Endothelial cell of umbilical vein (primary cell): Measurements from ENCODE around the gene ANGEL2. TPM values are rescaled to one million over a fixed set of nuclear protein-coding genes. Genes with fewer than 3 reads are reported as not detected.

ENCODE experiments used
- BruUV-seq: library from RNA; stranded (reverse); fragments of 400-500 nt; replicated peaks from 2 replicates; lab custom pipeline; 2021; lab: Mats Ljungman, UMichigan
- CTCF ChIA-PET: fragments of 300-600, 350-600 bp; sonication (Branson Sonifier 250); formaldehyde crosslinking; loops from one replicate; lab custom pipeline; 2021; ENCODE audit warnings: antibody characterized with exemption, inconsistent platforms; lab: Charles Lee
- POLR2A ChIA-PET: fragments of 300-600, 350-600 bp; sonication (Branson Sonifier 250); formaldehyde crosslinking; loops from one replicate; lab custom pipeline; 2021; ENCODE audit warnings: antibody characterized with exemption, inconsistent platforms; lab: Charles Lee
- DNase-seq: peaks from one replicate; pipeline ENCODE4 v3.0.0-alpha.2; 2011; ENCODE audit warnings: low read depth, low spot score
- FAIRE-seq: peaks from 2 replicates; lab custom pipeline; 2011; peaks lifted over from hg19 to GRCh38; lab: Jason Lieb, UNC
- H2AFZ ChIP-seq: 2 replicates; pipeline ENCODE4 v1.6.0; 2012; ENCODE audit warnings: low read depth, low read length, control low read depth, inconsistent platforms
- H3K27ac ChIP-seq: 2 replicates; pipeline ENCODE4 v1.5.1; 2011; ENCODE audit warnings: low read depth, mild to moderate bottlenecking, control low read depth, low read length, moderate library complexity; ENCODE audit not compliant: insufficient read depth
- H3K27me3 ChIP-seq, 2 experiments: 2 replicates each; pipeline versions ENCODE4 v1.6.0 to v1.6.1; 2011; ENCODE audit warnings: low read length in 2 of 2, mixed read lengths in 1 of 2; ENCODE audit not compliant: control insufficient read depth in 2 of 2, insufficient read depth in 2 of 2
- H3K36me3 ChIP-seq, 2 experiments: 2 replicates in 1 of 2; 3 replicates in 1 of 2; pipeline ENCODE4 v1.5.1; 2011; ENCODE audit warnings: low read length in 2 of 2, mild to moderate bottlenecking in 1 of 2, moderate library complexity in 1 of 2; ENCODE audit not compliant: control insufficient read depth in 2 of 2, insufficient read depth in 2 of 2; ENCODE audit errors: extremely low read depth in 1 of 2
- H3K4me1 ChIP-seq: 3 replicates; pipeline ENCODE4 v1.5.1; 2011; ENCODE audit warnings: mild to moderate bottlenecking, low read length; ENCODE audit not compliant: control insufficient read depth, insufficient read depth; ENCODE audit errors: extremely low read depth
- H3K4me2 ChIP-seq: 2 replicates; pipeline ENCODE4 v1.6.1; 2011; ENCODE audit warnings: low read length, control low read depth, mixed read lengths; ENCODE audit not compliant: insufficient read depth
- H3K4me3 ChIP-seq, 3 experiments: fragments of 200-600 bp in 1 of 3; sonication (generic), shearing (Covaris generic) in 1 of 3; replicated peaks in 1 of 3; 2 replicates each; pipeline ENCODE4 v1.5.1; 2011 to 2016; ENCODE audit warnings: control low read depth in 3 of 3, low read length in 3 of 3, mild to moderate bottlenecking in 2 of 3, inconsistent platforms in 1 of 3, low read depth in 1 of 3, moderate library complexity in 1 of 3; ENCODE audit not compliant: insufficient read depth in 1 of 3
- H3K79me2 ChIP-seq: 2 replicates; pipeline ENCODE4 v1.6.0; 2012; ENCODE audit warnings: low read length, inconsistent platforms; ENCODE audit not compliant: control insufficient read depth, insufficient read depth
- H3K9ac ChIP-seq: replicated peaks from 2 replicates; pipeline ENCODE3; 2011; ENCODE audit warnings: low read length, control low read depth; ENCODE audit not compliant: insufficient read depth; ENCODE audit errors: extremely low read depth
- H3K9me1 ChIP-seq: replicated peaks from 3 replicates; pipeline ENCODE4 v1.6.0; 2011; ENCODE audit warnings: mild to moderate bottlenecking, low read length; ENCODE audit not compliant: control insufficient read depth, insufficient read depth; ENCODE audit errors: extremely low read depth
- H3K9me3 ChIP-seq: replicated peaks from 2 replicates; pipeline ENCODE4 v1.5.1; 2012; ENCODE audit warnings: low read length, inconsistent platforms; ENCODE audit not compliant: control insufficient read depth, insufficient read depth
- H4K20me1 ChIP-seq: replicated peaks from 2 replicates; pipeline ENCODE3; 2011; ENCODE audit warnings: mild to moderate bottlenecking, low read length; ENCODE audit not compliant: control insufficient read depth, insufficient read depth; ENCODE audit errors: extremely low read depth
- CTCF ChIP-seq, 2 donors: IDR thresholded peaks; 1 replicate in 1 of 2; 2 replicates in 1 of 2; pipeline ENCODE4 v1.5.1; 2011; ENCODE audit warnings: low read length in 2 of 2, mild to moderate bottlenecking in 2 of 2, moderate library complexity in 2 of 2, control low read depth in 1 of 2, inconsistent platforms in 1 of 2, low read depth in 1 of 2; ENCODE audit not compliant: insufficient read depth in 1 of 2; ENCODE audit errors: extremely low read depth in 1 of 2
- GATA2 ChIP-seq: IDR thresholded peaks from 2 replicates; pipeline ENCODE4 v1.7.0; 2011; ENCODE audit warnings: low read depth, mild to moderate bottlenecking, moderate library complexity, mixed read lengths, low read length; ENCODE audit not compliant: insufficient read length, insufficient read depth
- JUN ChIP-seq: IDR thresholded peaks from 2 replicates; pipeline ENCODE4 v1.6.1; 2011; ENCODE audit warnings: borderline replicate concordance, low read depth; ENCODE audit not compliant: insufficient read length, insufficient read depth
- MAX ChIP-seq: IDR thresholded peaks from 2 replicates; pipeline ENCODE4 v1.6.1; 2011; ENCODE audit not compliant: insufficient read depth, insufficient read length
- dilution Hi-C: fragments of 300-500 bp; cut with MboI; formaldehyde crosslinking; loops from one replicate; pipeline ENCODE4 v1.15.0; 2019; ENCODE audit warnings: low sequenced_read_pairs; ENCODE audit not compliant: extremely low pct_ligation_motif_present
- intact Hi-C: fragments of 100-400 bp; cut with micrococcal nuclease; formaldehyde crosslinking; loops from one replicate; pipeline ENCODE4 v1.10.0; 2022
- polyA plus RNA-seq, 4 experiments: library from polyadenylated mRNA; depleted of rRNA in 3 of 4; stranded (reverse) in 3 of 4; unstranded in 1 of 4; fragments of >200 nt; gene quantifications; 2 replicates each; pipeline versions ENCODE4 v1.2.1 to v1.2.3, GENCODE V29; 2011 to 2012; ENCODE audit warnings: missing spikeins in 1 of 4
- total RNA-seq: library from RNA; stranded (reverse); gene quantifications from 2 replicates; pipeline ENCODE4 v1.2.3, GENCODE V29; 2021

ANGEL2 gene
- total and polyA plus RNA-seq, 2 donors (not counting 3 experiments of a cell fraction or from before 2014, with no cell fraction given) = 11.9 to 39.1 TPM

- ChIA-PET POLR2A (no interaction called here), CTCF (interaction anchor here (1.3 kb wide), 1 partner anchor 14 kb away, joined by 5 read pairs; no protein-coding TSS in a partner anchor)
- FAIRE-seq = no peak
- intact Hi-C loops = no loop called here
- Histone ChIP-seq H3K4me3 (no peak overlapping the region), H3K4me1 (peaks cover 6% of the 10 kb centered on the region), H3K27me3 (no peaks in the 10 kb centered on the region), H3K9me1 (no peaks in the 10 kb centered on the region), H3K79me2 (peaks cover 26% of the 10 kb centered on the region), H3K27ac (no peak overlapping the region), H3K9ac (no peak overlapping the region), H3K36me3 (no peaks in the 10 kb centered on the region), H3K4me2 (no peak overlapping the region), H4K20me1 (no peaks in the 10 kb centered on the region), H2AFZ (no peak overlapping the region), H3K9me3 (no peaks in the 10 kb centered on the region)
- DNase-seq = no peak
- dilution Hi-C loops = no loop called here
- TF ChIP-seq JUN (no peak), CTCF (IDR thresholded peaks at IDR 0.05; ENCODE audit: extremely low read depth in 1 of 2, insufficient read depth in 1 of 2, low read depth in 1 of 2, low read length in 2 of 2) (no peak), GATA2 (no peak), MAX (no peak)
- no TSS peak for BruUV-seq
Observed at GRCh38 chr1:213055767-213056166, 40.1 kb upstream of the ANGEL2 start.
